Trophoblast cell (in vitro differentiated cells and primary cell): ENCODE data around the gene PPP1R13B.

Experiments used
- DNase-seq, 2 donors: peaks; one replicate each; pipeline ENCODE4 v3.0.0-alpha.2; 2016
- H2AFZ ChIP-seq: 2 replicates; pipeline ENCODE4 v1.6.1; 2013; ENCODE audit warnings: low read length, moderate library complexity, mild to moderate bottlenecking; ENCODE audit not compliant: insufficient read depth, poor library complexity
- H2AK5ac ChIP-seq: 2 replicates; pipeline ENCODE4 v1.6.1; 2013; ENCODE audit warnings: mild to moderate bottlenecking, low read length
- H2BK120ac ChIP-seq: 2 replicates; pipeline ENCODE4 v1.6.1; 2013; ENCODE audit warnings: low read length, mild to moderate bottlenecking, moderate library complexity; ENCODE audit not compliant: insufficient read depth, poor library complexity
- H2BK12ac ChIP-seq: 2 replicates; pipeline ENCODE4 v1.6.1; 2013; ENCODE audit warnings: mild to moderate bottlenecking, low read length, moderate library complexity
- H2BK5ac ChIP-seq: 2 replicates; pipeline ENCODE4 v1.6.1; 2013; ENCODE audit warnings: low read length, low read depth, moderate library complexity, mild to moderate bottlenecking; ENCODE audit not compliant: poor library complexity
- H3K14ac ChIP-seq: 2 replicates; pipeline ENCODE4 v1.6.1; 2013; ENCODE audit warnings: mild to moderate bottlenecking, low read length
- H3K18ac ChIP-seq: 2 replicates; pipeline ENCODE4 v1.6.1; 2013; ENCODE audit warnings: mild to moderate bottlenecking, low read length
- H3K23ac ChIP-seq: 2 replicates; pipeline ENCODE4 v1.6.1; 2013; ENCODE audit warnings: low read length
- H3K27ac ChIP-seq: 2 replicates; pipeline ENCODE4 v1.5.1; 2013; ENCODE audit warnings: low read depth, mild to moderate bottlenecking, inconsistent platforms, low read length, moderate library complexity
- H3K27me3 ChIP-seq: 2 replicates; pipeline ENCODE4 v1.6.1; 2013; ENCODE audit warnings: inconsistent platforms, mild to moderate bottlenecking, low read length, moderate library complexity; ENCODE audit not compliant: insufficient read depth
- H3K36me3 ChIP-seq, 2 experiments: 1 replicate in 1 of 2; 2 replicates in 1 of 2; pipeline ENCODE4 v1.6.1; 2013; ENCODE audit warnings: low read length in 2 of 2, mild to moderate bottlenecking in 2 of 2, moderate library complexity in 1 of 2; ENCODE audit not compliant: insufficient read depth in 2 of 2, control insufficient read depth in 1 of 2
- H3K4ac ChIP-seq: 2 replicates; pipeline ENCODE4 v1.6.1; 2013; ENCODE audit warnings: low read depth, mild to moderate bottlenecking, low read length, moderate library complexity
- H3K4me1 ChIP-seq, 2 experiments: 1 replicate in 1 of 2; 2 replicates in 1 of 2; pipeline ENCODE4 v1.6.1; 2013; ENCODE audit warnings: low read length in 2 of 2, mild to moderate bottlenecking in 2 of 2, moderate library complexity in 1 of 2; ENCODE audit not compliant: insufficient read depth in 2 of 2, control insufficient read depth in 1 of 2
- H3K4me2 ChIP-seq: 2 replicates; pipeline ENCODE4 v1.6.1; 2013; ENCODE audit warnings: inconsistent platforms, mild to moderate bottlenecking, low read length, moderate library complexity
- H3K4me3 ChIP-seq: 2 replicates; pipeline ENCODE4 v1.5.1; 2013; ENCODE audit warnings: mild to moderate bottlenecking, low read depth, low read length, inconsistent platforms
- H3K79me1 ChIP-seq: one replicate; pipeline ENCODE4 v1.6.1; 2013; ENCODE audit warnings: low read length
- H3K79me2 ChIP-seq: 2 replicates; pipeline ENCODE4 v1.6.1; 2013; ENCODE audit warnings: low read length, mild to moderate bottlenecking; ENCODE audit not compliant: control insufficient read depth, insufficient read depth, poor library complexity
- H3K9ac ChIP-seq: 2 replicates; pipeline ENCODE4 v1.6.1; 2013; ENCODE audit warnings: mild to moderate bottlenecking, low read length
- H3K9me3 ChIP-seq: 2 replicates; pipeline ENCODE4 v1.6.1; 2013; ENCODE audit warnings: low read depth, mild to moderate bottlenecking, control low read depth, inconsistent platforms, low read length; ENCODE audit not compliant: insufficient read depth
- H4K12ac ChIP-seq: 2 replicates; pipeline ENCODE4 v1.6.1; 2013; ENCODE audit warnings: low read depth, mild to moderate bottlenecking, low read length, moderate library complexity
- H4K8ac ChIP-seq: 2 replicates; pipeline ENCODE4 v1.6.1; 2013; ENCODE audit warnings: low read depth, mild to moderate bottlenecking, low read length, moderate library complexity
- H4K91ac ChIP-seq: one replicate; pipeline ENCODE4 v1.6.1; 2013; ENCODE audit warnings: low read depth, mild to moderate bottlenecking, low read length, moderate library complexity
- WGBS: extraction: QIAGEN DNeasy Blood & Tissue Kit; methylation state at CpG from one replicate; pipeline ENCODE4 v1.1.7; 2013; ENCODE audit warnings: missing lambda C conversion rate; ENCODE audit not compliant: insufficient read length, insufficient coverage; ENCODE audit errors: extremely low coverage; 5-methylcytosine and 5-hydroxymethylcytosine counted together

Gene PPP1R13B

GRCh38 chr14:103872481-103873113 lies 25.2 kb upstream of the PPP1R13B start:
- Histone ChIP-seq H3K9me3 (no peaks in the 10 kb centered on the region), H3K4me3 (no peak overlapping the region), H3K79me2 (no peaks in the 10 kb centered on the region), H3K4me2 (peak overlapping the region; percentile 50), H3K23ac (no peak overlapping the region), H4K8ac (peak overlapping the region; percentile 64), H3K14ac (peak overlapping the region; percentile 16), H2BK120ac (no peak overlapping the region), H3K9ac (no peak overlapping the region), H3K27ac (no peak overlapping the region), H2BK12ac (no peak overlapping the region), H4K91ac (no peak overlapping the region), H3K4me1 (peaks cover 10 to 12% of the 10 kb centered on the region in 2 experiments), H3K4ac (no peak overlapping the region), H3K27me3 (no peaks in the 10 kb centered on the region), H3K18ac (no peak overlapping the region), H2BK5ac (no peak overlapping the region), H3K36me3 (no peaks in the 10 kb centered on the region), H4K12ac (no peak overlapping the region), H2AFZ (peak overlapping the region; percentile 66), H2AK5ac (no peak overlapping the region), H3K79me1 (no peaks in the 10 kb centered on the region)
- WGBS, result no CpG with 5 or more reads among the region's 12 CpGs
- no peak for DNase-seq

DNA sequence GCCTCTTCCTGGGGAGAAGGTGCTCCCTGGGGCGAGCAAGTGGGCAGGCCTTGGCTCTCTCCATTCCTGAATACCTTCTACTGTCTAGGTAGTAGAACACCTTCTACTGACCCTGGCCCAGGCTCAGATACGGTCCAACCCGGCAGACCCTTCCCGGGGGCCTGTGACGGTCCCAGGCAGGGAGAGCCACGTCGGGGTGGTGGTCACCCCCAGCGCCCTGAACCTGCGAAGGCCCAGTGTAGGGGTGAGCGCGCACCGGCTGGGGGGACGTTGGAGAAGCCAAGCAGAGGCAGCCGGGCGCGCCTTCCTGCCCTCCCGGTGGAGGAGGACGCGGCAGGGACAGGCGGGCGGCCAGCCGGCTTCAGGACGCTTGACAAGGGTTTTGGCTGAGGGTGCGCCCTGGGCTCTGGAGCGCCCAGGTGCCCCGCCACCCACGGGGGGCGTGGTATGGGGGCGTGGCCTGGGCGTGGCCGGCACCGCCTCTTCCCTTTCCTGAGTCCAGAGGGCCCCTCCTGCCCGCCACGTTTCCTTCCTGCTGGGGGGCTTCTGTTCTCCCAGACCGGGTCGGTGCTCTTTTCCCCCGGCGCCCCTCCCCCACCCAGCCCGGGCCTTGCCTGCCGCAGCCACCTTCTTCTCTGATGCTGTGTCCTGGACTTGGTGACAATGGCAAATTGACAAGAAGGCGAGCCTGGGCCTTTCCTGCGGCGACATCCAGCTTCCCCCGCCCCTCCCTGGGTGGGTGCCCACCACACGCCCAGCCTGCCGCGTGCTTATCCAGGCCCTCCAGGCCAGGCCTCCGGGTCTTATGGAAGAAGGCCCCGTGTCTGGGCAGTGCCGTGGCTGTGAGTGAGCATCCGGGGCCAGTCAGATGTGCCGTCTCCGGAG lies 24.5 kb upstream of the PPP1R13B start:
- no peak overlapping the region for H2BK5ac ChIP-seq
- H3K4me3 ChIP-seq, result peak overlapping the region; percentile 16
- H3K9me3 ChIP-seq, result no peaks in the 10 kb centered on the region
- H4K12ac ChIP-seq, result no peak overlapping the region
- no peaks in the 10 kb centered on the region for H3K36me3 ChIP-seq
- H3K18ac ChIP-seq, result no peak overlapping the region
- peak in 1 of 2 donors; percentile 41 for DNase-seq
- H3K4ac ChIP-seq, result no peak overlapping the region
- no peak overlapping the region for H2AK5ac ChIP-seq
- H3K27me3 ChIP-seq, result no peaks in the 10 kb centered on the region
- peaks cover 10 to 14% of the 10 kb centered on the region in 2 experiments for H3K4me1 ChIP-seq
- peak overlapping the region; percentile 66 for H2AFZ ChIP-seq
- H3K27ac ChIP-seq, result no peak overlapping the region
- H2BK120ac ChIP-seq, result no peak overlapping the region
- no peak overlapping the region for H3K23ac ChIP-seq
- no peaks in the 10 kb centered on the region for H3K79me2 ChIP-seq
- H2BK12ac ChIP-seq, result no peak overlapping the region
- no peak overlapping the region for H3K9ac ChIP-seq
- H4K8ac ChIP-seq, result peak overlapping the region; percentile 64
- peak overlapping the region; percentile 50 for H3K4me2 ChIP-seq
- no peaks in the 10 kb centered on the region for H3K79me1 ChIP-seq
- WGBS, result no CpG with 5 or more reads among the region's 53 CpGs
- H4K91ac ChIP-seq, result peak overlapping the region; percentile 37
- peak overlapping the region; percentile 16 for H3K14ac ChIP-seq

DNA sequence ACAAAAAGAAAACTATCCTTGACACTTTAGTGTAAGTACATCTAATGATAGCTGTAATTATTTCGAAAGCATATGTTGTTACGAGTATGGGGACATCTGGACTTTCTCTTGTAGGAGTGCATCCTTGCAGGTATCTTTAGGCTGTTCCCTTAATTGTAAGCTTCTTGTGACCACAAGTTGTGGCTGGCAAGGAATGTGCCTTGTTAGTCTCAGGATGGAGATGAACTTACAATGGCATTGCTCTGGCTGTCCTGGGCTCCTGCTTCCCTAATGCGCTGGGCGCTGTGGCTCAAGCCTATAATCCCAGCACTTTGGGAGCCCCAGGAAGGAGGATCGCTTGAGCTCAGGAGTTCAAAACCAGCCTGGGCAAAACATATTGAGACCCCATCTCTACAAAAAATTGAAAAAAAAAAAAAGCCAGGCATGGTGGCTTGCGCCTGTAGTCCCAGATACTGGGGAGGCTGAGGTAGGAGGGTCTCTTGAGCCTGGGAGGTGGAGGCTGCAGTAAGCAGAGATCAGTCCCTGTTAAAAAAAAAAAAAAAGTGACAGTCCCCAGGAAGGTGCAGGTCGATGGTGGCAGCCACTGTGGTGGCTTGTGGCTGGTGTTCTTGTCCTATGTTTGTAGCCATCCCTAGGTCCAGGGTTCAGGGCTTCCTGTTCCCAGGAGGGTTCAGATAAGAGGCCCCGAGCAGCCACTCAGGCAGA lies 23.7 kb upstream of the PPP1R13B start:
- H3K27ac ChIP-seq, result no peak overlapping the region
- H3K9ac ChIP-seq, result no peak overlapping the region
- no peak overlapping the region for H2BK5ac ChIP-seq
- no peak overlapping the region for H2AK5ac ChIP-seq
- H2BK12ac ChIP-seq, result no peak overlapping the region
- no peaks in the 10 kb centered on the region for H3K27me3 ChIP-seq
- H3K4me3 ChIP-seq, result no peak overlapping the region
- no peak overlapping the region for H3K14ac ChIP-seq
- H4K8ac ChIP-seq, result no peak overlapping the region
- no peaks in the 10 kb centered on the region for H3K9me3 ChIP-seq
- H4K12ac ChIP-seq, result no peak overlapping the region
- no peaks in the 10 kb centered on the region for H3K36me3 ChIP-seq
- no peak overlapping the region for H2BK120ac ChIP-seq
- no peak overlapping the region for H2AFZ ChIP-seq
- peaks cover 10 to 14% of the 10 kb centered on the region in 2 experiments for H3K4me1 ChIP-seq
- H3K4ac ChIP-seq, result no peak overlapping the region
- H3K79me2 ChIP-seq, result no peaks in the 10 kb centered on the region
- no peak for DNase-seq
- H3K23ac ChIP-seq, result no peak overlapping the region
- H3K79me1 ChIP-seq, result no peaks in the 10 kb centered on the region
- no peak overlapping the region for H3K18ac ChIP-seq
- WGBS, result no CpG with 5 or more reads among the region's 8 CpGs
- no peak overlapping the region for H4K91ac ChIP-seq
- H3K4me2 ChIP-seq, result no peak overlapping the region

- Histone ChIP-seq H3K14ac (no peak overlapping the region), H2AK5ac (no peak overlapping the region), H3K79me2 (no peaks in the 10 kb centered on the region), H3K27me3 (no peaks in the 10 kb centered on the region), H3K27ac (no peak overlapping the region), H4K91ac (no peak overlapping the region), H3K4ac (no peak overlapping the region), H3K18ac (no peak overlapping the region), H4K8ac (no peak overlapping the region), H3K9me3 (no peaks in the 10 kb centered on the region), H2BK12ac (no peak overlapping the region), H3K4me2 (no peak overlapping the region), H3K9ac (no peak overlapping the region), H3K4me1 (peaks cover 10 to 14% of the 10 kb centered on the region in 2 experiments), H3K79me1 (no peaks in the 10 kb centered on the region), H2BK5ac (no peak overlapping the region), H3K4me3 (no peak overlapping the region), H2BK120ac (no peak overlapping the region), H3K36me3 (no peaks in the 10 kb centered on the region), H4K12ac (no peak overlapping the region), H3K23ac (no peak overlapping the region), H2AFZ (no peak overlapping the region)
- DNase-seq, result no peak
- WGBS, result no CpG with 5 or more reads among the region's 9 CpGs
These were observed 22.9 kb upstream of the PPP1R13B start for GRCh38 chr14:103870144-103870876.
